T-helper 1 cell treated with Interleukin-12 subunit alpha and Interleukin-12 subunit beta and Interleukin-4 antibody, amounts not matched to agents 30 μg/mL and 1 μg/mL, for 36 hours (primary cell): ENCODE data around the gene SNX21.

Experiments used
- H3K27ac Mint-ChIP-seq: one replicate; pipeline ENCODE4 v1.8.0; 2021; ENCODE audit warnings: mild to moderate bottlenecking, mixed read lengths
- H3K27me3 Mint-ChIP-seq: one replicate; pipeline ENCODE4 v1.8.0; 2021; ENCODE audit warnings: low read depth, mixed read lengths
- H3K36me3 Mint-ChIP-seq: one replicate; pipeline ENCODE4 v1.8.0; 2021; ENCODE audit warnings: low read depth, mixed read lengths
- H3K4me1 Mint-ChIP-seq: one replicate; pipeline ENCODE4 v1.8.0; 2021; ENCODE audit warnings: low read depth, mixed read lengths
- H3K4me3 Mint-ChIP-seq: one replicate; pipeline ENCODE4 v1.8.0; 2021; ENCODE audit warnings: mild to moderate bottlenecking, moderate library complexity, mixed read lengths
- H3K9me3 Mint-ChIP-seq: one replicate; pipeline ENCODE4 v1.8.0; 2021; ENCODE audit warnings: mixed read lengths

Gene SNX21

DNA sequence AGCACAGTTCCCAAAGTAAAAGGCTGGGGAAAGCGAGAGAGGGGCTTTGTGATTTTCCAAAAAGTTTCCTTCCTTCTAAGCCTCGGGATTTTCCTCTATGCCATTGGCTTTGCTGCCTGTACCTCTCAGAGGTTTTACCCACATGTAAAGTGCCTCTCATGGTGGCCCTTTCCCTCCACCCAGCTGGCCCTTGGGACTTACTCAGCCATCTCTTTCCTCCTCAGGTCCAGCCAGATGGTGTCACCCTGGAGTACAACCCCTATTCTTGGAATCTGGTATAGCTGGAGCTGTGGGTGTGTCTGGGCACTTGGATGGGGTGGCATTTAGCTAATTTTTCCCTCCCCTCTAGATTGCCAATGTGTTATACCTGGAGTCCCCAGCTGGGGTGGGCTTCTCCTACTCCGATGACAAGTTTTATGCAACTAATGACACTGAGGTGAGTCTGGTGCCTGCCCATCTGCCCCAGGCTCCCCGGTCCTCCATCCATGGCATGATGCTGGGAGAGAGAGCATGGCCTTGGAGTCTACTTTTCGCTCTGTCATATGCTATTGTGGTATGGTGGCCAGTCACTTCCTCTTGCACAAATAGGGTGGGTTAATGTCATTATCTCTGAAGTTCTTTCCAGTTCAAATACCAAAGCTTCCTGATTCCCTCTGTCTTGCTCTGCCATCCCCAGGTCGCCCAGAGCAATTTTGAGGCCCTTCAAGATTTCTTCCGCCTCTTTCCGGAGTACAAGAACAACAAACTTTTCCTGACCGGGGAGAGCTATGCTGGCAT, 58.6 kb downstream of the SNX21 start:
- Mint-ChIP-seq H3K4me1 (peaks cover 18% of the 10 kb centered on the region), H3K27me3 (peaks cover 4% of the 10 kb centered on the region), H3K4me3 (peak overlapping the region; percentile 90), H3K9me3 (no peaks in the 10 kb centered on the region), H3K27ac (no peak overlapping the region), H3K36me3 (peaks cover 4% of the 10 kb centered on the region)
